Thyroid gland (tissue), 4 donors: ENCODE results near the gene SLC25A4.

Experiments used
- POLR2A ChIP-seq, 2 donors: fragments of 450-650 bp; IDR thresholded peaks; one replicate each; pipeline ENCODE4 v1.6.1; 2017; ENCODE audit warnings: antibody characterized with exemption in 2 of 2, mild to moderate bottlenecking in 2 of 2, moderate library complexity in 1 of 2
- TF ChIP-seq, protein P1 (sequence below), 6 experiments: fragments of 200-600 bp in 3 of 6; fragments of 450-650 bp in 3 of 6; sonication (generic) in 3 of 6; IDR thresholded peaks; one replicate each; pipeline ENCODE4 v1.5.1; 2016 to 2019; ENCODE audit warnings: antibody characterized with exemption in 6 of 6, mild to moderate bottlenecking in 2 of 6, inconsistent platforms in 1 of 6, moderate library complexity in 1 of 6

DNA sequence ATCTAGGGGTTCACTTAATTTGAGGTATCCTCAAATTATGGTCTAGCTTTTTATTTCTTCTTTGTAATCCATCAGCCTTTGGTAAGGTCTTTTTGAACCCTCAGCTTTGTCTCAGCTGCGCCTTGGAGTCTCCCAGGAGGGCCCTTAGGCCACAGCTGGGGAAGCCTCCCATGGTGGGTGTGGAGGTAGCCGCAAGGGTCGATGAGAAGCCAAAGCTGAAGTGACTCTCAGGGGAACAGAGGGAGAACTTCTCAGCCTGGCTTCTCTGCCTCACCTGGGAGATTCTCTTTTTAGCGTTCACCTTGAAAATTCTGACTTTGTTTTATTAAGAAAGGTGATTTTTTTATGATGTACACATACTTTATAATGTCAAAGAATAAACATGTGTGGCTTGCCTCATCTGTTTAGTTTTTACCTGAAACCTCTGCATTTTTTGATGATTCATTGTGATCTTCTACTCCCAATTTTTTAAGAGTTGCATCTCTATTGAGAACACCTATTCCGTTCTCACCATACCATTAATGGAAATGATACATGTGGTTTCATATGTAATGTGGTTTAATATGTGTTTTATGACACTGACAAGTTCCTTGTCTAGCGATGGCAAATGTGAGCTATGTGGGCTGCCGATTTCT is 25.6 kb upstream of the SLC25A4 start:
- no peak for TF ChIP-seq POLR2A (IDR thresholded peaks at IDR 0.05)
- TF ChIP-seq, protein P1, sequence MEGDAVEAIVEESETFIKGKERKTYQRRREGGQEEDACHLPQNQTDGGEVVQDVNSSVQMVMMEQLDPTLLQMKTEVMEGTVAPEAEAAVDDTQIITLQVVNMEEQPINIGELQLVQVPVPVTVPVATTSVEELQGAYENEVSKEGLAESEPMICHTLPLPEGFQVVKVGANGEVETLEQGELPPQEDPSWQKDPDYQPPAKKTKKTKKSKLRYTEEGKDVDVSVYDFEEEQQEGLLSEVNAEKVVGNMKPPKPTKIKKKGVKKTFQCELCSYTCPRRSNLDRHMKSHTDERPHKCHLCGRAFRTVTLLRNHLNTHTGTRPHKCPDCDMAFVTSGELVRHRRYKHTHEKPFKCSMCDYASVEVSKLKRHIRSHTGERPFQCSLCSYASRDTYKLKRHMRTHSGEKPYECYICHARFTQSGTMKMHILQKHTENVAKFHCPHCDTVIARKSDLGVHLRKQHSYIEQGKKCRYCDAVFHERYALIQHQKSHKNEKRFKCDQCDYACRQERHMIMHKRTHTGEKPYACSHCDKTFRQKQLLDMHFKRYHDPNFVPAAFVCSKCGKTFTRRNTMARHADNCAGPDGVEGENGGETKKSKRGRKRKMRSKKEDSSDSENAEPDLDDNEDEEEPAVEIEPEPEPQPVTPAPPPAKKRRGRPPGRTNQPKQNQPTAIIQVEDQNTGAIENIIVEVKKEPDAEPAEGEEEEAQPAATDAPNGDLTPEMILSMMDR (IDR thresholded peaks at IDR 0.05) = no peak
